Psoas muscle (tissue), 8 donors: ENCODE measurements around the gene SIK3. TPM values are rescaled to one million over a fixed set of nuclear protein-coding genes. Genes with fewer than 3 reads are reported as not detected.

Source experiments
- ATAC-seq, 4 donors: fragments of 200-7000 bp; cut with Tn5 transposase; one replicate each; pipeline ENCODE4 v1.9.1; 2020; ENCODE audit warnings: moderate library complexity in 3 of 4, mild to moderate bottlenecking in 2 of 4
- DNase-seq, 2 donors: peaks; one replicate each; pipeline ENCODE4 v3.0.0-alpha.2; 2020
- H3K27ac ChIP-seq: fragments of 200-600 bp; one replicate; pipeline ENCODE4 v1.8.0; 2022
- H3K27me3 ChIP-seq, 3 donors: fragments of 200-600 bp in 1 of 3; one replicate each; pipeline versions ENCODE4 v1.6.1 to v1.8.0; 2013 to 2022; ENCODE audit warnings: low read length in 2 of 3, mild to moderate bottlenecking in 2 of 3, moderate library complexity in 1 of 3; ENCODE audit not compliant: insufficient read depth in 3 of 3
- H3K36me3 ChIP-seq, 2 donors: fragments of 200-600 bp in 1 of 2; one replicate each; pipeline versions ENCODE4 v1.6.1 to v1.8.0; 2013 to 2022; ENCODE audit warnings: low read depth in 1 of 2, mild to moderate bottlenecking in 1 of 2, moderate library complexity in 1 of 2; ENCODE audit not compliant: insufficient read depth in 1 of 2
- H3K4me1 ChIP-seq: fragments of 200-600 bp; one replicate; pipeline ENCODE4 v1.8.0; 2022
- H3K4me3 ChIP-seq: fragments of 200-600 bp; one replicate; pipeline ENCODE4 v1.8.0; 2022; ENCODE audit warnings: mild to moderate bottlenecking
- H3K9me3 ChIP-seq: fragments of 200-600 bp; one replicate; pipeline ENCODE4 v1.8.0; 2022
- CTCF ChIP-seq: fragments of 200-600 bp; IDR thresholded peaks from one replicate; pipeline ENCODE4 v1.8.0; 2022; ENCODE audit warnings: antibody characterized with exemption
- WGBS, 3 donors: extraction: QIAGEN DNeasy Blood & Tissue Kit; methylation state at CpG; one replicate each; pipeline versions ENCODE4 v1.1.6 to v1.1.7; 2013; 5-methylcytosine and 5-hydroxymethylcytosine counted together
- intact Hi-C, 2 donors: fragments of 100-400 bp; cut with DNase I; formaldehyde crosslinking; loops; one replicate each; pipeline versions ENCODE4 v1.11.0 to v1.14.2; 2022
- polyA plus RNA-seq, 3 donors: library from polyadenylated mRNA; stranded (reverse); fragments of 200-250 nt; gene quantifications; one replicate each; pipeline ENCODE4 v1.2.3, GENCODE V29; 2013
- total RNA-seq, 4 donors: library from RNA; stranded (reverse); fragmentation: NEBNext Ultra II Directional in 2 of 4; extraction: Animal tissue kit (Norgen Biotek cat#: 25700) in 2 of 4; gene quantifications; one replicate each; pipeline versions ENCODE4 v1.2.1 to v1.2.4, GENCODE V29; 2021 to 2023
- donor health status: healthy with polysubstance abuse.
- donor health status: DM: no; HTN: no; CAD: no; lungs with moderate emphysema.
- donor health status: Bipolar disorder and iron deficiency.
- donor health status: healthy.
- donor health status: DM: yes; HTN: yes; CAD: no.
- donor health status: DM: no; HTN: no; CAD: no.
- donor health status: DM: no; HTN: no; CAD: no.
- donor health status: DM: yes; HTN: yes; CAD: no.

The SIK3 gene
- total and polyA plus RNA-seq, 7 donors = 16.3 to 47.4 (median 39.8) TPM

GRCh38 chr11:116938471-116939070 lies 159.7 kb downstream of the SIK3 start:
- no peak for ATAC-seq
- H3K27me3 ChIP-seq = no peaks in the 10 kb centered on the region
- H3K4me1 ChIP-seq = no peaks in the 10 kb centered on the region
- WGBS, 3 donors = no CpG with 5 or more reads among the region's 2 CpGs
- no peak overlapping the region for H3K27ac ChIP-seq
- TF ChIP-seq CTCF = no peak
- no peaks in the 10 kb centered on the region for H3K9me3 ChIP-seq
- H3K4me3 ChIP-seq = no peak overlapping the region
- DNase-seq = no peak
- H3K36me3 ChIP-seq = no peaks in the 10 kb centered on the region
- intact Hi-C loops = no loop called here

- intact Hi-C loops = no loop called here
- H3K27ac ChIP-seq = no peak overlapping the region
- H3K4me1 ChIP-seq = peaks cover 9% of the 10 kb centered on the region
- H3K9me3 ChIP-seq = no peaks in the 10 kb centered on the region
- WGBS, 3 donors = 94 to 100% (median 97%) methylated on average over 3 of the region's 3 CpGs
- H3K36me3 ChIP-seq = no peaks in the 10 kb centered on the region
- DNase-seq (no peak), ATAC-seq (no peak)
- TF ChIP-seq CTCF = no peak
- H3K4me3 ChIP-seq = no peak overlapping the region
- no peaks in the 10 kb centered on the region for H3K27me3 ChIP-seq
Measured at GRCh38 chr11:116936754-116937446, 161.3 kb downstream of the SIK3 start.

- intact Hi-C loops = no loop called here
- no peaks in the 10 kb centered on the region for H3K9me3 ChIP-seq
- no peak overlapping the region for H3K4me3 ChIP-seq
- TF ChIP-seq CTCF = no peak
- DNase-seq (no peak), ATAC-seq (no peak)
- no peak overlapping the region for H3K27ac ChIP-seq
- H3K36me3 ChIP-seq = no peaks in the 10 kb centered on the region
- peaks cover 22% of the 10 kb centered on the region for H3K4me1 ChIP-seq
- 96 to 97% (median 97%) methylated on average over 1 of the region's 1 CpG for WGBS, 3 donors
- no peaks in the 10 kb centered on the region for H3K27me3 ChIP-seq
Measured at GRCh38 chr11:116935514-116935913, 162.7 kb downstream of the SIK3 start.

DNA sequence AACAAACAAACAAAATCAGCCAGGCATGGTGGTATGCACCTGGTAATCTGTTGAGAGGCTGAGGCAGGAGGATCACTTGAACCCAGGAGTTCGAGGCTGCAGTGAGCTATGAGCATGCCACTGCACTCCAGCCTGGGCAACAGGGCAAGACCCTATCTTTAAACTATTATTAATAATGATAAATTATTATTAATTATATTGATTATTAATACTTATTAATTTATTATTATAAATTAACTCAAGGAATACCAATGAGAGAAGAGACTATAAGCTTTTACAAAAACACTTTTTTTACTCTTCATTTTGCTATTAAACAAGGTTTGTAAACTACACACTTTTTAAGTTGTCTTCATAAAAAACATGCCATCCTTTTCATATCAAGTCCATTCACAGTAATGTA lies 163.1 kb downstream of the SIK3 start:
- ATAC-seq = no peak

More for the DNA sequence above, 163.1 kb downstream of the SIK3 start:
- Histone ChIP-seq H3K27ac (no peak overlapping the region), H3K9me3 (no peaks in the 10 kb centered on the region), H3K4me3 (no peak overlapping the region), H3K4me1 (peaks cover 26% of the 10 kb centered on the region), H3K27me3 (no peaks in the 10 kb centered on the region), H3K36me3 (no peaks in the 10 kb centered on the region)
- DNase-seq = no peak
- intact Hi-C loops = no loop called here
- 94 to 100% (median 100%) methylated on average over 1 of the region's 1 CpG for WGBS, 3 donors
- no peak for TF ChIP-seq CTCF
